Cardiac muscle cell (in vitro differentiated cells and primary cell): ENCODE data around the gene TAX1BP3. TPM values are rescaled to one million over a fixed set of nuclear protein-coding genes. Genes with fewer than 3 reads are reported as not detected.
A peak's percentile ranks its signal among the peaks of the same experiment; 100 is the strongest.

Experiments used
- DNase-seq, 2 donors: peaks; one replicate each; pipeline versions ENCODE4 v3.0.0 to v3.0.0-alpha.2; 2010 to 2017; ENCODE audit warnings: low read depth in 1 of 2, low spot score in 1 of 2
- H3K27ac ChIP-seq: fragments of 200-600 bp; sonication (generic); 2 replicates; pipeline ENCODE4 v1.5.1; 2016
- H3K27me3 ChIP-seq: fragments of 200-600 bp; sonication (generic); 2 replicates; pipeline ENCODE4 v1.6.0; 2016; ENCODE audit warnings: control low read depth
- H3K36me3 ChIP-seq: fragments of 200-600 bp; sonication (generic); 2 replicates; pipeline ENCODE4 v1.5.1; 2016; ENCODE audit warnings: control low read depth
- H3K4me1 ChIP-seq: fragments of 200-600 bp; sonication (generic); 2 replicates; pipeline ENCODE4 v1.8.1; 2017; ENCODE audit warnings: low read depth, mild to moderate bottlenecking, mixed run types
- H3K4me3 ChIP-seq: fragments of 200-600 bp; sonication (generic); 2 replicates; pipeline ENCODE4 v1.5.1; 2016; ENCODE audit warnings: mild to moderate bottlenecking
- H3K9me3 ChIP-seq: fragments of 200-600 bp; sonication (generic); 2 replicates; pipeline ENCODE4 v1.5.1; 2017; ENCODE audit warnings: low read depth, mild to moderate bottlenecking, control low read depth
- CTCF ChIP-seq: IDR thresholded peaks from 2 replicates; pipeline ENCODE4 v1.5.1; 2012; ENCODE audit warnings: low read depth, mild to moderate bottlenecking, low read length
- polyA plus RNA-seq: library from polyadenylated mRNA; unstranded; fragments of >200 nt; fragmentation: Nextera tagmentation; extraction: Ambion mirVana; gene quantifications from 2 replicates; pipeline ENCODE4 v1.2.1, GENCODE V29; 2016
- total RNA-seq: library from RNA; depleted of rRNA; stranded (reverse); fragments of >200 nt; gene quantifications from 2 replicates; pipeline ENCODE4 v1.2.3, GENCODE V29; 2016

The TAX1BP3 gene
- total and polyA plus RNA-seq, 2 experiments from 2014 or later = 141 to 286 TPM

- Histone ChIP-seq H3K36me3 (no peaks in the 10 kb centered on the region), H3K4me1 (no peaks in the 10 kb centered on the region), H3K27ac (no peak overlapping the region), H3K9me3 (no peaks in the 10 kb centered on the region), H3K27me3 (no peaks in the 10 kb centered on the region), H3K4me3 (no peak overlapping the region)
- no peak for TF ChIP-seq CTCF
- no peak for DNase-seq
Observed at GRCh38 chr17:3678821-3679530, 10.6 kb upstream of the TAX1BP3 start.

- no peaks in the 10 kb centered on the region for H3K9me3 ChIP-seq
- H3K36me3 ChIP-seq = no peaks in the 10 kb centered on the region
- no peak for TF ChIP-seq CTCF
- H3K4me3 ChIP-seq = no peak overlapping the region
- no peak overlapping the region for H3K27ac ChIP-seq
- no peak for DNase-seq
- no peaks in the 10 kb centered on the region for H3K4me1 ChIP-seq
- H3K27me3 ChIP-seq = no peaks in the 10 kb centered on the region
Observed at GRCh38 chr17:3678095-3678820, 9.9 kb upstream of the TAX1BP3 start.

GRCh38 chr17:3675886-3676285 is 7.5 kb upstream of the TAX1BP3 start:
- Histone ChIP-seq H3K27me3 (no peaks in the 10 kb centered on the region), H3K4me1 (no peaks in the 10 kb centered on the region), H3K4me3 (no peak overlapping the region), H3K27ac (no peak overlapping the region), H3K9me3 (no peaks in the 10 kb centered on the region), H3K36me3 (no peaks in the 10 kb centered on the region)
- TF ChIP-seq CTCF = no peak
- no peak for DNase-seq

- no peak overlapping the region for H3K27ac ChIP-seq
- H3K27me3 ChIP-seq = no peaks in the 10 kb centered on the region
- no peak for TF ChIP-seq CTCF
- H3K9me3 ChIP-seq = no peaks in the 10 kb centered on the region
- DNase-seq = no peak
- no peaks in the 10 kb centered on the region for H3K4me1 ChIP-seq
- no peak overlapping the region for H3K4me3 ChIP-seq
- H3K36me3 ChIP-seq = no peaks in the 10 kb centered on the region
Observed at GRCh38 chr17:3672571-3672970, 4.2 kb upstream of the TAX1BP3 start.

GRCh38 chr17:3669548-3669947 is 1.2 kb upstream of the TAX1BP3 start:
- DNase-seq = no peak
- TF ChIP-seq CTCF = no peak
- Histone ChIP-seq H3K36me3 (peaks cover 4% of the 10 kb centered on the region), H3K27ac (peak overlapping the region; percentile 95), H3K9me3 (no peaks in the 10 kb centered on the region), H3K4me3 (peak overlapping the region; percentile 78), H3K4me1 (peaks cover 11% of the 10 kb centered on the region), H3K27me3 (no peaks in the 10 kb centered on the region)
